Measurements from ENCODE around the gene CREB3L2.

- no peak for TF ChIP-seq CTCF (IDR thresholded peaks at IDR 0.05)
- TF ChIP-seq POLR2A (IDR thresholded peaks at IDR 0.05), result no peak
Observed at GRCh38 chr7:137970253-137970975, 31.5 kb downstream of the CREB3L2 start.

All from lower leg skin (tissue), 3 donors.